ENCODE measurements around the gene HPSE2.

DNA sequence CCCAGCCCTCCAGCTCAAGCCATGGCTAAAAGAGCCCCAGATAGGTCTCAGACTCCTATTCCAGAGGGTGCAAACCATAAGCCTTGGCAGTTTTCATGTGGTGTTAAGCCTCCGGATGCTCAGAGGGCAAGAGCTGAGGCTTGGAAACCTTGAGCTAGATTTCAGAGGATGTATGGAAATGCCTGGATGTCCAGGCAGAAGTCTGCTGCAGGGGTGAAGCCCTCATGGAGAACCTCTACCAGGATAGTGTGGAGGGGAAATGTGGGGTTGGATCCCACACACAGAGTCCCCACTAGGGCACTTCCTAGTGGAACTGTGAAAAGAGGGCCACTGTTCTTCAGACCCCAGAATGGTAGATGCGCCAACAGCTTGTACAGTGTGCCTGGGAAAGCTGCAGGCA is 13.2 kb upstream of the HPSE2 start:
- TF ChIP-seq, protein P1, sequence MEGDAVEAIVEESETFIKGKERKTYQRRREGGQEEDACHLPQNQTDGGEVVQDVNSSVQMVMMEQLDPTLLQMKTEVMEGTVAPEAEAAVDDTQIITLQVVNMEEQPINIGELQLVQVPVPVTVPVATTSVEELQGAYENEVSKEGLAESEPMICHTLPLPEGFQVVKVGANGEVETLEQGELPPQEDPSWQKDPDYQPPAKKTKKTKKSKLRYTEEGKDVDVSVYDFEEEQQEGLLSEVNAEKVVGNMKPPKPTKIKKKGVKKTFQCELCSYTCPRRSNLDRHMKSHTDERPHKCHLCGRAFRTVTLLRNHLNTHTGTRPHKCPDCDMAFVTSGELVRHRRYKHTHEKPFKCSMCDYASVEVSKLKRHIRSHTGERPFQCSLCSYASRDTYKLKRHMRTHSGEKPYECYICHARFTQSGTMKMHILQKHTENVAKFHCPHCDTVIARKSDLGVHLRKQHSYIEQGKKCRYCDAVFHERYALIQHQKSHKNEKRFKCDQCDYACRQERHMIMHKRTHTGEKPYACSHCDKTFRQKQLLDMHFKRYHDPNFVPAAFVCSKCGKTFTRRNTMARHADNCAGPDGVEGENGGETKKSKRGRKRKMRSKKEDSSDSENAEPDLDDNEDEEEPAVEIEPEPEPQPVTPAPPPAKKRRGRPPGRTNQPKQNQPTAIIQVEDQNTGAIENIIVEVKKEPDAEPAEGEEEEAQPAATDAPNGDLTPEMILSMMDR (IDR thresholded peaks at IDR 0.05): no peak
- TF ChIP-seq POLR2A (IDR thresholded peaks at IDR 0.05; ENCODE audit: low read depth) (no peak), EP300 (IDR thresholded peaks at IDR 0.05) (no peak)

Measured in esophagus muscularis mucosa (tissue), 4 donors.